SH-SY5Y (cell line): Measurements from ENCODE around the gene MAP1LC3B.

Experiments used
- GATA2 ChIP-seq: IDR thresholded peaks from 2 replicates; pipeline ENCODE4 v1.6.1; 2011; ENCODE audit warnings: mild to moderate bottlenecking, low read depth, low read length
- GATA3 ChIP-seq: IDR thresholded peaks from 2 replicates; pipeline ENCODE4 v1.6.1; 2011; ENCODE audit warnings: low read depth, mild to moderate bottlenecking, low read length, moderate library complexity

DNA sequence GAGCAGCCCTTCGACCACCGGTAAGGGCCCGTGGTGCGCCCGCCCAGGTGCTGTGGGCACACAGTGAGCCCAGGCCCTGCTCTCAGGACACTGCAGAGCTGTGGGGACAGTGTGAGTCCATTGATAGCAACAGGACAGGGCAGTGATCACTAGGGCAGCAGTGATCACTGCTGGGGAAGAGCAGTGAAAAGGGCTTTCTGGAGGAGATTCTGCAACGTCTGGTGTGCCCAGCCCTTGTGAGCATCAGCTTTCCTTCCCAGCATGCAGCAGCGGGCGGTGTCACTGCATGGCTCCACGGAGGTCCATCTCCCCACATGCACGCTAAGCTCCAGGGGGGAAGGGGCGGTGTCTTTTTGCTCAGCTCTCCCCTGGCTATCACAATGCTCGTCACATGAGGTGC is 32.1 kb downstream of the MAP1LC3B start:
- TF ChIP-seq GATA2 (no peak), GATA3 (no peak)
